Gastrocnemius medialis (tissue), 4 donors: ENCODE measurements around the gene COL2A1. TPM values are rescaled to one million over a fixed set of nuclear protein-coding genes. Genes with fewer than 3 reads are reported as not detected.

Source experiments
- ATAC-seq, 2 donors: fragments of 150-250 bp; one replicate each; pipeline ENCODE4 v1.9.1; 2016
- DNase-seq, 2 donors: peaks; one replicate each; pipeline ENCODE4 v3.0.0-alpha.2; 2019
- H3K27ac ChIP-seq, 4 donors: fragments of 200-600 bp; sonication (generic); 1 replicate in 1 of 4; 2 replicates in 3 of 4; pipeline ENCODE4 v1.5.1; 2016 to 2018; ENCODE audit warnings: mild to moderate bottlenecking in 2 of 4, moderate library complexity in 1 of 4
- H3K27me3 ChIP-seq, 3 donors: fragments of 200-600 bp; sonication (generic) in 2 of 3; 1 replicate in 1 of 3; 2 replicates in 2 of 3; pipeline versions ENCODE4 v1.5.1 to v1.6.0; 2016 to 2019; ENCODE audit warnings: mild to moderate bottlenecking in 1 of 3, moderate library complexity in 1 of 3
- H3K36me3 ChIP-seq, 2 donors: fragments of 200-600 bp; sonication (generic) in 1 of 2; one replicate each; pipeline ENCODE4 v1.5.1; 2017 to 2018
- H3K4me1 ChIP-seq, 2 donors: fragments of 200-600 bp; sonication (generic) in 1 of 2; one replicate each; pipeline ENCODE4 v1.5.1; 2016 to 2017; ENCODE audit warnings: mild to moderate bottlenecking in 2 of 2
- H3K4me3 ChIP-seq, 4 donors: fragments of 200-600 bp; sonication (generic) in 3 of 4; 1 replicate in 1 of 4; 2 replicates in 3 of 4; pipeline ENCODE4 v1.5.1; 2016 to 2019; ENCODE audit warnings: mild to moderate bottlenecking in 2 of 4
- H3K9me3 ChIP-seq, 3 donors: fragments of 200-600 bp; sonication (generic) in 2 of 3; 1 replicate in 1 of 3; 2 replicates in 2 of 3; pipeline ENCODE4 v1.5.1; 2016 to 2019
- CTCF ChIP-seq, 5 experiments: fragments of 450-650 bp in 3 of 5; fragments of 200-600 bp in 2 of 5; sonication (generic) in 2 of 5; IDR thresholded peaks in 4 of 5; conservative IDR thresholded peaks in 1 of 5; 1 replicate in 4 of 5; 2 replicates in 1 of 5; pipeline ENCODE4 v1.5.1; 2016 to 2019; ENCODE audit warnings: antibody characterized with exemption in 5 of 5, mild to moderate bottlenecking in 3 of 5, moderate library complexity in 3 of 5
- POLR2A ChIP-seq, 2 donors: fragments of 450-650 bp; IDR thresholded peaks; one replicate each; pipeline ENCODE4 v1.6.1; 2017; ENCODE audit warnings: antibody characterized with exemption in 2 of 2, mild to moderate bottlenecking in 2 of 2, moderate library complexity in 2 of 2
- in situ Hi-C, 4 donors: fragments of 200-750 bp; cut with MboI; loops; one replicate each; pipeline versions ENCODE4 v1.15.0 to v1.8.0; 2017; ENCODE audit warnings: low sequenced_read_pairs in 4 of 4
- intact Hi-C: fragments of 100-400 bp; cut with DNase I; formaldehyde crosslinking; loops from one replicate; pipeline ENCODE4 v1.15.1; 2023; ENCODE audit warnings: low total_unique reads
- total RNA-seq, 4 donors: library from RNA; depleted of rRNA; stranded (reverse); fragments of >200 nt; gene quantifications; one replicate each; pipeline versions ENCODE4 v1.1.0 to v1.2.3, GENCODE V29; 2016

Gene COL2A1
- total RNA-seq, 4 donors from 2014 or later: not detected

DNA sequence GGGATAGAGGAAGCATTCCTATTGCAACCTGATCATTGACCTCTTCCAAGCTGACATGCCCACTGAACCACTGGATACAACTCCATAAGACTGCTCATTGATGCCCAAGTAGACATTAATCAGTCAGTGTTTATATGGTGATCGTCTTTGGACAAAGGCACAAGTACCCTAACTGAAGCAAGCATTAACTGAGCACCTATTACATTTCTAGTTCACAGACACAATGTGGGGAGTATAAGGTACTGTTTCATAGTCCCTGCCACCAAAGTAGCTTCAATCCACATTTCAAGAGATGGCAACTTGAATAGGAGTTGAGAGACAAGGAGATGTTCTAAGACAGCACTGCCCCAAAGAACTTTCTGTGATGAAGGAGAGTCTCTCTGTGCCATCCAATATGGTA lies 10.9 kb upstream of the COL2A1 start:
- in situ Hi-C loops: no loop called here
- DNase-seq (no peak), ATAC-seq (no peak)
- H3K4me1 ChIP-seq: no peaks in the 10 kb centered on the region
- H3K27me3 ChIP-seq: no peaks in the 10 kb centered on the region
- H3K4me3 ChIP-seq: no peak overlapping the region
- H3K27ac ChIP-seq: no peak overlapping the region
- no peaks in the 10 kb centered on the region for H3K36me3 ChIP-seq
- no peaks in the 10 kb centered on the region for H3K9me3 ChIP-seq
- intact Hi-C loops: no loop called here
- TF ChIP-seq POLR2A (IDR thresholded peaks at IDR 0.05): no peak
- TF ChIP-seq CTCF (IDR thresholded peaks at IDR 0.05 in 4 of 5, conservative IDR thresholded peaks at IDR 0.05 in 1 of 5): no peak

DNA sequence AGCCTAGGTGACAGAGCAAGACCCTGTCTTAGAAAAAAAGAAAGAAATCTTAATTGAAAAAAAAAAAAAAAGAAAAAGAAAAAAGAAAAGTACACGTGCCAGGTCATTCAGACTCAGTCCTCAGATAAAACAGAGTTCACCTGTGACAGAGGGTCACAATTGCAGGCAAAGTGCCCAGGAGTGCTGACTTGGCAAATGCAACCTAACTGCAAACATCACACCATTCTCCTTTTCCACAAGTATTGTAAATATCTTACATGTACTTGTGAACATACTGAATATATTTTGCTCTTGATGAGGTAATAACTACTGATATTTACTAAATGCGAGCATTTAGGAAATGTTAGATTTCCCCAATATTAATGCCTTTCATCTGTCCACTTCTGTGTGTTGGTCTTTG lies 9.0 kb upstream of the COL2A1 start:
- in situ Hi-C loops (no loop called here), intact Hi-C loops (no loop called here)
- TF ChIP-seq POLR2A (IDR thresholded peaks at IDR 0.05) (no peak), CTCF (IDR thresholded peaks at IDR 0.05 in 4 of 5, conservative IDR thresholded peaks at IDR 0.05 in 1 of 5) (no peak)
- ATAC-seq: no peak
- Histone ChIP-seq H3K27me3 (no peaks in the 10 kb centered on the region), H3K4me3 (no peak overlapping the region), H3K4me1 (no peaks in the 10 kb centered on the region), H3K27ac (no peak overlapping the region), H3K36me3 (no peaks in the 10 kb centered on the region), H3K9me3 (no peaks in the 10 kb centered on the region)
- no peak for DNase-seq

- intact Hi-C loops (no loop called here), in situ Hi-C loops (no loop called here)
- Histone ChIP-seq H3K9me3 (no peaks in the 10 kb centered on the region), H3K27ac (no peak overlapping the region), H3K4me1 (no peaks in the 10 kb centered on the region), H3K36me3 (no peaks in the 10 kb centered on the region), H3K4me3 (no peak overlapping the region), H3K27me3 (peaks cover 0 to 4% (median 0%) of the 10 kb centered on the region in 3 donors)
- no peak for DNase-seq
- TF ChIP-seq CTCF (IDR thresholded peaks at IDR 0.05 in 4 of 5, conservative IDR thresholded peaks at IDR 0.05 in 1 of 5): no peak
- TF ChIP-seq POLR2A (IDR thresholded peaks at IDR 0.05): no peak
- no peak for ATAC-seq
Measured at GRCh38 chr12:48012070-48012469, 7.8 kb upstream of the COL2A1 start.

DNA sequence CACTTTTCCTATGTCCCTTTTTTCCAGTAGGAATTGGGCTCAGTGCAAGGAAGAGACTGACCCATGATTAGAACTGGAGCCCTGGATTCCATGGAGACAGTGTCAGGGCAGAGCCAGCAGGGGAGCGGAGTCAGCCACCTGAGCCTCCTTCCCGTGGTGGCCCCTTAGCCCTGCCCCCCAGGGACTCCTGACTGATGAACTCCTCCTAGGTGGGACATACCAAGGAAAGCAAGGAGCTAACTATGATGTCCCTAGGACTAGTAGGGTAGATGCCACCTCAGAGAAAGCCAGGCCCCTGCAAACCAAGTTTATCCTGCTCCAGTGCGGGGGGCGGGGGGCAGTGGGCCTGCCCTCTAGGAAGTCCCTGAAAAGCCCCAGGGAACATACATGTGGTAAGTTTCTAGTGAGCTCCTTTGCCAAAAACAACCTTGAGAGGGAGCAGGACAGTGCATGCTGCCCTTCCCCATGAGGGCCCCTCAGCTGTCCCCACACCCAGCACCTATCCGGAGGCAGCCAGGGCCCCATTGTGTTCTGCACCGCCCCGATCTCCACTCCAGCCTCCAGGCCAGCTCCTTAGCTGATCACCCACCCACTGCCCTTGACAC lies 6.2 kb upstream of the COL2A1 start:
- H3K27me3 ChIP-seq: peaks cover 11 to 16% (median 11%) of the 10 kb centered on the region in 3 donors
- H3K9me3 ChIP-seq: no peaks in the 10 kb centered on the region
- H3K27ac ChIP-seq: no peak overlapping the region
- no peak overlapping the region for H3K4me3 ChIP-seq
- ATAC-seq (no peak), DNase-seq (no peak)
- in situ Hi-C loops: no loop called here
- no peaks in the 10 kb centered on the region for H3K36me3 ChIP-seq
- H3K4me1 ChIP-seq: no peaks in the 10 kb centered on the region
- TF ChIP-seq POLR2A (IDR thresholded peaks at IDR 0.05) (no peak), CTCF (IDR thresholded peaks at IDR 0.05 in 4 of 5, conservative IDR thresholded peaks at IDR 0.05 in 1 of 5) (no peak)
- intact Hi-C loops: no loop called here

- Histone ChIP-seq H3K9me3 (no peaks in the 10 kb centered on the region), H3K4me1 (peaks cover 6 to 7% of the 10 kb centered on the region in 2 donors), H3K4me3 (no peak overlapping the region), H3K27ac (no peak overlapping the region), H3K27me3 (peaks cover 21 to 26% (median 21%) of the 10 kb centered on the region in 3 donors), H3K36me3 (no peaks in the 10 kb centered on the region)
- ATAC-seq (no peak), DNase-seq (no peak)
- intact Hi-C loops (no loop called here), in situ Hi-C loops (no loop called here)
- TF ChIP-seq CTCF (IDR thresholded peaks at IDR 0.05 in 4 of 5, conservative IDR thresholded peaks at IDR 0.05 in 1 of 5): no peak
- no peak for TF ChIP-seq POLR2A (IDR thresholded peaks at IDR 0.05)
Measured at GRCh38 chr12:48009471-48009870, 5.2 kb upstream of the COL2A1 start.
